Amniotic stem cell (primary cell): Measurements from ENCODE around the gene EEF1AKMT3.
"Not testable (repeated sequence)": the region's sequence is repeated elsewhere in the genome, so short reads cannot be mapped to it uniquely, and the experiment has no call there.

Source experiments
- DNase-seq: peaks from one replicate; lab custom pipeline; 2025; lab: John Stamatoyannopoulos, UW

Gene EEF1AKMT3

DNA sequence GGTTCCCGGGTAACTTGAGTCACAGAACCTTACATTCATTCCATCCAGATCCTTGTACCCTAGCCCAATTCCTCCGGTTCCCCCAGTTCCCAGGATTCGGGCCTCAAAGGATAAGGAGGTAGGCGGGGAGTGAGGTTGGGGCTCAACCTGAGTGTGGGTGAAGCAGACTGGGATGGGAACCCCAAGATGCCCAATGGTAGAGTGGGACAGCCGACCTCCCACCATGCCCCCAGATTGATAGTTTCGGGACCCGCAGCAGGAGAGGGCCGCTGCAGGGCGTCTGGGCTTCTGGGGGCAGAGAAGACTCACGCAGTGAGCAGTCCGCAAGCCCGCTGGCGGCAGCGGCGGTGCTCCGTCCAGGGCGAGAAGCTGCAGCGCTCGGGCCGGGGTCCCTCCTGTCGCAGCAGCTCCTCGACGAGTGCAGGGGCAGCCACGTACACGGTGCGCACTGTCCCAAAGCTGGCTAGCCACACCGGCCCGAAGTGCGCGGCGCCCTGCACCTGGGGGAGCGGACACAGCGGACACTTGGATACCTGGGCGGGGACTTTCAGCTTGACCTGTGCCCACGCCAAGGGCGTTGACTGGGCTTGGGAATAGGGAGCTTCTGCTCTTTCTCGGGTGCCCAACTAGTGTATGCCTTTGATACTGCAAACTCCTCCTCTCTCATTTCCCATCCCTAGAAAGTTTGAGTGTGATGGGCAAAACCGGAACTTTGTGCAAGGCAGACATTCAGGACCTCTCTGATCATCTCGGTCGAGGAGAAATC lies 6.5 kb upstream of the EEF1AKMT3 start:
- no peak for DNase-seq

GRCh38 chr12:57766464-57767304 lies 5.7 kb upstream of the EEF1AKMT3 start, which contains the start of gene CYP27B1:
CYP27B1 (minus strand) TSS chr12:57767078; CDS start chr12:57767041, 37 bp downstream.
- DNase-seq = no peak

DNA sequence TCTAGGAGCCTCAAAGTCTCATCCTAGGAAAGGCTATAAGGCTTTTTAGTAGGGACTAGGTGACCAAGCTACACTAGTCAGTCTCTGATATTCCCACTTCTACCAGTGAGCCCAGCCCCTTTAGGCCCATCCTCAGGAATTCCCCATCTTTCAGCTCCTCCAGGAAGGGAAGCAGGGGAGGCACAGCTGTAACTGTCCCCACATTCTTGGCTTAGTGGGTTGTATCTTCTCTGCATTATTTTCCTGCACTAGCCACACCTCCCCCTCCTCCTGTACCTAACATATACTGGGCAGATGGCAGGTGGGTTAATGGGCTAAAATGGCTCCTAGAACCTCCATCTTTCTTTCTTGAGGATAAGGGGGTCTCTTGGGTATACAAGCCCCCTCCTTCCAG lies 5.1 kb upstream of the EEF1AKMT3 start:
- DNase-seq = no peak

- no peak for DNase-seq
These were observed 4.5 kb upstream of the EEF1AKMT3 start for GRCh38 chr12:57767876-57768275.

DNA sequence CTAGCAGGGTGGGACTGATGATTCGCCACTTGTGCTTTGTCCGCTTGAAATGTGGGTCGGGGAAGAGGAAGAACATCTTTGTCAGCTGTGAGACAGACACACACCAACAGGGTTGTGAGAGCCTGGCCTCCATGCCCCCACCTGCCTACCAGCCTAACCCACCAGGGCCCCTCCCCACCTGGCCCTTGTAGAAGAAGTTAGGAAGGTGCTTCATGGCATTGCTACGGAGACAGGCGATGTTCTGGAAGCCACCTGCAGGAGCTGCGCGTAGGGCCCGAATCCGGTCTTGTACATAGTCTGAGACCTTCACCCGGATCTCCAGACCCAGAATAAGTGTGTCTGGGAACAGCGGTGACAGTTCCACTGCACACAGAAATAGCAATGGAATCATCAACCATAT lies 2.8 kb upstream of the EEF1AKMT3 start:
- no peak for DNase-seq

DNA sequence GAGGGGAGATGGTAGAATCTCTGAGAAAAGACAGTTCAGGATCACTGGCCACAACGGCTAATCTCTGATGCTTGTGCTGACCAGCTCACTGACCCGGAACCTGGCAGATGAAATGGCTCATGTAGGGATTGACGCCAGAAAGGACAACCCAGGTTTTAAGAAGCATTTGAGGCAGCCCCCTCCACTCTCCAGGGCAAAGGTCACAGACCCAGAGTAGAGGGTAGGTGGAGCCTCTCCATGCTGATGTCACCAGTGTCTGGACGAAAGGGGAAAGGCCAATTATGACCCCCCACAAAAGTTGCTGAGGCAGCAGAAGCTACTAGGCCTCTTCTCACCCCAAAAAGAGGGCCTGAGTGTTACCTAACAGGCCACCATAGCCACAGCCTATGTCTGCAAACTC lies 1.7 kb upstream of the EEF1AKMT3 start:
- no peak for DNase-seq

- peak; percentile 75 for DNase-seq
These were observed 1.1 kb upstream of the EEF1AKMT3 start for GRCh38 chr12:57771236-57771872.

- DNase-seq = peak; percentile 94
These were observed 463 bp upstream of the EEF1AKMT3 start, which contains the start of gene METTL1 for GRCh38 chr12:57771873-57772428. METTL1 (minus strand) TSS chr12:57772105; CDS start chr12:57772083, 22 bp downstream.

DNA sequence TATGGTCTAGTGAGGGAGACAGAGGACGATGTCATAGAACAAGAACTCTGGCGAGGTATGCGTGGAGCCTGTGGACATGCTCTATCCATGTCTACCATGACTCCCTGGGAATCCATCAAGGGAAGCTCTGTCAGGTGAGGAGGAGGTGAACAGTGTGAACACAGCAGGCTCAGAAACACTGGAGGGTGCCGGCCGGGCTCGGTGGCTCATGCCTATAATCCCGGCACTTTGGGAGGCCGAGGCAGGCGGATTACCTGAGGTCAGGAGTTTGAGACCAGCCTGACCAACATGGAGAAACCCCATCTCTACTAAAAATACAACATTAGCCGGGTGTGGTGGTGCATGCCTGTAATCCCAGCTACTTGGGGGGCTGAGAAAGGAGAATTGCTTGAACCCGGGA lies 2.2 kb downstream of the EEF1AKMT3 start:
- not testable (repeated sequence) for DNase-seq

DNA sequence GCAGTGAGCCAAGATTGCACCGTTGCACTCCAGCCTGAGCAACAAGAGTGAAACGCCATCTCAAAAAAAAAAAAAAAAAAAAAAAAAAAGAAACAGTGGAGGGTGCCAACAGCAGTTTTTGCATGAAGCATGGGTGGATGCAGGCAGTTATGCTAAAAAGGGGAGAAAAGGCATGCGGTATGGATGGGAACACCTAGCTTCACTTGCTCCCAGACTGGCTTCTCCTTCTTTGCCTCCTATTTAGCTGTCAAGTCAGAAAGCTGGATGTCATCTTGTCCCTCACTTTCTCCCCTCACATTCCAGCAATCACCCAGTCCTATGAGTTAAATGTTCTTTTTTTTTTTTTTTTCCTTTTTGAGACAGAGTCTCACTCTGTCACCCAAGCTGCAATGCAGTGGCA lies 2.6 kb downstream of the EEF1AKMT3 start:
- DNase-seq = no peak

GRCh38 chr12:57775563-57776246 lies 3.3 kb downstream of the EEF1AKMT3 start:
- DNase-seq = no peak

DNA sequence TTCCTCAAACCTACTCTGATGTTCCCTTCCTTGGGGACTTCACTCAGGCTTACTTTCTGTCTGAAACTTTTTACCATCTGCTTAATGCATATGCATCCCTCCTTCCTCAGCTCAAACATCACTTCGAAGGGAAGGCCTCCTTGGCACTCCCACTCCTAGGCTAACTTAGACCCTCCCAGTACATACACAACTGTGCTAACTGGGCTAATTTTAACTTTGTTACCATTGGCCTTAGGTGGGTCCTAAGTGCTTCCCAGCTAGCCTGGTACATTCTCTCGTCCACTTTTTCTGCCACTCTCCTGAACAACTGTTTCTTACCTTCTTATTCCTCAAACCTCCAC lies 3.8 kb downstream of the EEF1AKMT3 start:
- DNase-seq = no peak

- DNase-seq = no peak
These were observed 5.0 kb downstream of the EEF1AKMT3 start for GRCh38 chr12:57777367-57777766.

DNA sequence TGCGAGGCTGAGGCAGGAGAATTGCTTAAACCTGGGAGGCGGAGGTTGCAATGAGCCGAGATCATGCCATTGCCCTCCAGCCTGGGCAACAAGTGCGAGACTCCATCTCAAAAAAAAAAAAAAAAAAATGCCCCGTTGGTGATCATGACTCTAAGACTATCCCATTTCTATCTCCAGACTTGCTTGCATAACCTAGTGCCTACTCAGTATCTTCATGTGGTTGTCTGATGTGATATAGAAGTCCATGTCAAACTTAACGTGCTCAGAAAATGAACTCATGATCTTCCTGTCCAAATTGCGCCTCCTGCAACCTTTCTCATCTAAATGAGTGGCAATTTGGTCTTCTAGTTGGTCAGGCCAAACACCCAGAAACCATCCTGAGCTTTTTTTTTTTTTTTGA lies 5.5 kb downstream of the EEF1AKMT3 start:
- DNase-seq = no peak

DNA sequence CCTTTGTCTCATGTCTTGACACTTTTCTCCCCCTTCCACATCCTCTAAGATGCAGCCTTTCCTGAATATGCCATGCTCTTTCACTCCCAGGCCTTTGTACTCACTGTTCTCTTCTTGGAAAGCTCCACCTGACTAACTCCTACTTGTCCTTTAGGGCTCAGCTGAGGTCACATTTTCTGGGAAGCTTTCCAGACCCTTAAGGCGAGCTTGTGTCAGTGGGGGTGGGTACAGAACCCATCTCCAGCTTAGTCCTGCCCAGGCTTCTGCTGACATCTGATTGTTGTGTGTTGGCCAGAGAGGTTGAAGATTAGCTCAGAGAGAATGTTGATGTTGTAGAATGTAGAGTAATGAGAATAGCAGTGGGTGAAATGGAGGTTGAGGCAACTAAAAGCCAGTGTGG lies 7.3 kb downstream of the EEF1AKMT3 start:
- DNase-seq = no peak

- DNase-seq = no peak
These were observed 8.0 kb downstream of the EEF1AKMT3 start for GRCh38 chr12:57780284-57780897.

GRCh38 chr12:57781244-57781643 lies 8.8 kb downstream of the EEF1AKMT3 start:
- no peak for DNase-seq

- no peak for DNase-seq
These were observed 9.4 kb downstream of the EEF1AKMT3 start for GRCh38 chr12:57781801-57782200.

DNA sequence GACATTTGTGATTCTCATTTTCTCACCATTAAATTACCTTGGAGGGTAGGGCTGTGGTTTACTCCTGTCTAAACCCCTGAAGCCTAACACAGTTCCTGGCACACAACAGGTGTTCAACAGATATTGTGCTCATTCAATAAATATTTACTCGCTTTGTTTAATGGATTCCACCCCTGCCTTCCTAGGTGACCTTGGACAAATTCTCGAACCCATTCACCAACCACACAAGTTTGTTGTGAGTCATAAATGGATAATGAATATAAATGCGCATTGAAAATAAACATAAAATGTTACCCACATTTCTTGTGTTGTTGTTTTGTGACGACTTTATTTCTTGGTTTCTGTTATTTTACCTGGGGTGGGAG lies 9.8 kb downstream of the EEF1AKMT3 start:
- DNase-seq = no peak

DNA sequence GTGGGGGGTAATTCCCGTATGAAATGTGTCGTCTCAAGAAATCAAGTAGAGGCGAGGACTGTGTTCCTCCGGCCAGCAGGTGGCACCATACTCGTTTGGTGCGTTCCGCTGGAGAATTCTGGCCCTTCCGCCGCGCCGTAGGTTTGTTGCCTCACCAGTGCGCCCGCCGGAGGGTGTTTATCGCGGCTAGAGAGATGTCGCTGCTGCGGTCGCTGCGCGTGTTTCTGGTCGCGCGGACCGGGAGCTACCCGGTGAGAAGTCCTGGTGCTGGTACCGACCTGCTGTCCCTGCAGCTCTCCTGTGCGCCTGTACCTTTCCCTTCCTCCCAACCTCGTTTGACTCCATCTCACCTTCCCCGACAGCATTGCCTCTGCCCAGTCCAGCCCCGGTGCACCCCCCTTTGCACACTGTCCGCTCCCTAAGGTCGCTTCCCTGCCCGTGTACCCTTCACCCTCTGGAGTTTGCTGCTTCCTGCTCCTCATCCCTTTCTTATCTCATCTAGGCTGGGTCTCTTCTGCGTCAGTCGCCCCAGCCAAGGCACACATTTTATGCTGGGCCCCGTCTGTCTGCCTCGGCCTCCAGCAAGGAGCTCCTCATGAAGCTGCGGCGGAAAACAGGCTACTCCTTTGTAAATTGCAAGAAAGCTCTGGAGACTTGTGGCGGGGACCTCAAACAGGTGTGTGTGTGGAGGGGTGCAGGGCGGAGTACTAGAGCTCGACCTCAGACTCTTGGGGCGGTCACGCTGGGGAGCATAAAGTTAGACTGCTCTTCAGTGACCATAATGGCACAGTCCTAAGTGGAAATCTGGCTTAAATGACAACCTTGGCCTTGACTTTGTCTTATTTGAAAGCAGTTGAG lies 10.4 kb downstream of the EEF1AKMT3 start, which contains the start of gene TSFM:
TSS of gene TSFM (plus strand) at position 180 of the 858 bp plus-strand sequence. CDS start at position 195, 15 bp downstream.
- peak; percentile 95 for DNase-seq
